Measurements from ENCODE around the gene UPK1A. TPM values are rescaled to one million over a fixed set of nuclear protein-coding genes. Genes with fewer than 3 reads are reported as not detected.

Gene UPK1A
- total RNA-seq, 1 experiment from 2014 or later, result 1.6 TPM

DNA sequence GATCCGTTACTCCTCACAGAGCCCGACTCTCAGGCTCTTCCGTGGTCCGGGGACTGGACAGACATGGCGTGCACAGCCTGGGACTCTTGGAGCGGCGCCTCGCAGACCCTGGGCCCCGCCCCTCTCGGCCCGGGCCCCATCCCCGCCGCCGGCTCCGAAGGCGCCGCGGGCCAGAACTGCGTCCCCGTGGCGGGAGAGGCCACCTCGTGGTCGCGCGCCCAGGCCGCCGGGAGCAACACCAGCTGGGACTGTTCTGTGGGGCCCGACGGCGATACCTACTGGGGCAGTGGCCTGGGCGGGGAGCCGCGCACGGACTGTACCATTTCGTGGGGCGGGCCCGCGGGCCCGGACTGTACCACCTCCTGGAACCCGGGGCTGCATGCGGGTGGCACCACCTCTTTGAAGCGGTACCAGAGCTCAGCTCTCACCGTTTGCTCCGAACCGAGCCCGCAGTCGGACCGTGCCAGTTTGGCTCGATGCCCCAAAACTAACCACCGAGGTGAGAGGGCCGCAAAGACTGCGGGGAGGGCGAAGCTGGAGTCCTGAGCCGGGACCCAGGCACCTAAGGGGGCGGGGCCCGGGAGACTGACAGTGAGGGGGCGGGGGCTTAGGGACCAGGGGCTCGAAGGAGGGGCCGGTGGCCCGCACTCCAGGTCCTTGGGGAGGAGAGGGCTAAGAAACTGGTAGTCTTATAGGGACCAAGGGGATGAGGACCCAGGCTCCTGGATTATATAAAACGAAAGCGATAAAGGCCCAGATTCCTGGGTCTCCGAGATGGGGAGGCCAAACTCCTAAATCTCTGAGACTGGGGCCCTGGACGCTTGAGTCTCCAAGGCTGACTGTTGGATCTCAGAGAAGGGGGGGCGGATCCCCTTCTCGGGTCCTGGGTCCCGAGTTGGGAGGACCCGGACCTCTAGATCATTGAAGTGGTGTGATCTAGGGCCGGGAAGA is 22.8 kb upstream of the UPK1A start (continued):
- TF ChIP-seq, protein P1, sequence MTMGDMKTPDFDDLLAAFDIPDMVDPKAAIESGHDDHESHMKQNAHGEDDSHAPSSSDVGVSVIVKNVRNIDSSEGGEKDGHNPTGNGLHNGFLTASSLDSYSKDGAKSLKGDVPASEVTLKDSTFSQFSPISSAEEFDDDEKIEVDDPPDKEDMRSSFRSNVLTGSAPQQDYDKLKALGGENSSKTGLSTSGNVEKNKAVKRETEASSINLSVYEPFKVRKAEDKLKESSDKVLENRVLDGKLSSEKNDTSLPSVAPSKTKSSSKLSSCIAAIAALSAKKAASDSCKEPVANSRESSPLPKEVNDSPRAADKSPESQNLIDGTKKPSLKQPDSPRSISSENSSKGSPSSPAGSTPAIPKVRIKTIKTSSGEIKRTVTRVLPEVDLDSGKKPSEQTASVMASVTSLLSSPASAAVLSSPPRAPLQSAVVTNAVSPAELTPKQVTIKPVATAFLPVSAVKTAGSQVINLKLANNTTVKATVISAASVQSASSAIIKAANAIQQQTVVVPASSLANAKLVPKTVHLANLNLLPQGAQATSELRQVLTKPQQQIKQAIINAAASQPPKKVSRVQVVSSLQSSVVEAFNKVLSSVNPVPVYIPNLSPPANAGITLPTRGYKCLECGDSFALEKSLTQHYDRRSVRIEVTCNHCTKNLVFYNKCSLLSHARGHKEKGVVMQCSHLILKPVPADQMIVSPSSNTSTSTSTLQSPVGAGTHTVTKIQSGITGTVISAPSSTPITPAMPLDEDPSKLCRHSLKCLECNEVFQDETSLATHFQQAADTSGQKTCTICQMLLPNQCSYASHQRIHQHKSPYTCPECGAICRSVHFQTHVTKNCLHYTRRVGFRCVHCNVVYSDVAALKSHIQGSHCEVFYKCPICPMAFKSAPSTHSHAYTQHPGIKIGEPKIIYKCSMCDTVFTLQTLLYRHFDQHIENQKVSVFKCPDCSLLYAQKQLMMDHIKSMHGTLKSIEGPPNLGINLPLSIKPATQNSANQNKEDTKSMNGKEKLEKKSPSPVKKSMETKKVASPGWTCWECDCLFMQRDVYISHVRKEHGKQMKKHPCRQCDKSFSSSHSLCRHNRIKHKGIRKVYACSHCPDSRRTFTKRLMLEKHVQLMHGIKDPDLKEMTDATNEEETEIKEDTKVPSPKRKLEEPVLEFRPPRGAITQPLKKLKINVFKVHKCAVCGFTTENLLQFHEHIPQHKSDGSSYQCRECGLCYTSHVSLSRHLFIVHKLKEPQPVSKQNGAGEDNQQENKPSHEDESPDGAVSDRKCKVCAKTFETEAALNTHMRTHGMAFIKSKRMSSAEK (CRISPR knock-in tag; IDR thresholded peaks at IDR 0.05; ENCODE audit: borderline replicate concordance), result no peak
- TF ChIP-seq TEAD4 (CRISPR knock-in tag; IDR thresholded peaks at IDR 0.05) (no peak), JAZF1 (CRISPR knock-in tag; IDR thresholded peaks at IDR 0.05) (no peak), ZBTB43 (CRISPR knock-in tag; IDR thresholded peaks at IDR 0.05) (no peak; the same call in 1 of the 2 replicates), ATF1 (CRISPR knock-in tag; IDR thresholded peaks at IDR 0.05) (no peak), ATF3 (CRISPR knock-in tag; conservative IDR thresholded peaks at IDR 0.05) (no peak), USF1 (CRISPR knock-in tag; IDR thresholded peaks at IDR 0.05) (no peak), IRF2 (CRISPR knock-in tag; IDR thresholded peaks at IDR 0.05; ENCODE audit: borderline replicate concordance, low read depth) (no peak), USF2 (CRISPR knock-in tag; IDR thresholded peaks at IDR 0.05) (no peak), TP53 (CRISPR knock-in tag; IDR thresholded peaks at IDR 0.05) (no peak), NR1H2 (CRISPR knock-in tag; IDR thresholded peaks at IDR 0.05) (no peak)
- TF ChIP-seq, protein P2, sequence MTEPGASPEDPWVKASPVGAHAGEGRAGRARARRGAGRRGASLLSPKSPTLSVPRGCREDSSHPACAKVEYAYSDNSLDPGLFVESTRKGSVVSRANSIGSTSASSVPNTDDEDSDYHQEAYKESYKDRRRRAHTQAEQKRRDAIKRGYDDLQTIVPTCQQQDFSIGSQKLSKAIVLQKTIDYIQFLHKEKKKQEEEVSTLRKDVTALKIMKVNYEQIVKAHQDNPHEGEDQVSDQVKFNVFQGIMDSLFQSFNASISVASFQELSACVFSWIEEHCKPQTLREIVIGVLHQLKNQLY (CRISPR knock-in tag; IDR thresholded peaks at IDR 0.05), result no peak
- TF ChIP-seq, protein P3, sequence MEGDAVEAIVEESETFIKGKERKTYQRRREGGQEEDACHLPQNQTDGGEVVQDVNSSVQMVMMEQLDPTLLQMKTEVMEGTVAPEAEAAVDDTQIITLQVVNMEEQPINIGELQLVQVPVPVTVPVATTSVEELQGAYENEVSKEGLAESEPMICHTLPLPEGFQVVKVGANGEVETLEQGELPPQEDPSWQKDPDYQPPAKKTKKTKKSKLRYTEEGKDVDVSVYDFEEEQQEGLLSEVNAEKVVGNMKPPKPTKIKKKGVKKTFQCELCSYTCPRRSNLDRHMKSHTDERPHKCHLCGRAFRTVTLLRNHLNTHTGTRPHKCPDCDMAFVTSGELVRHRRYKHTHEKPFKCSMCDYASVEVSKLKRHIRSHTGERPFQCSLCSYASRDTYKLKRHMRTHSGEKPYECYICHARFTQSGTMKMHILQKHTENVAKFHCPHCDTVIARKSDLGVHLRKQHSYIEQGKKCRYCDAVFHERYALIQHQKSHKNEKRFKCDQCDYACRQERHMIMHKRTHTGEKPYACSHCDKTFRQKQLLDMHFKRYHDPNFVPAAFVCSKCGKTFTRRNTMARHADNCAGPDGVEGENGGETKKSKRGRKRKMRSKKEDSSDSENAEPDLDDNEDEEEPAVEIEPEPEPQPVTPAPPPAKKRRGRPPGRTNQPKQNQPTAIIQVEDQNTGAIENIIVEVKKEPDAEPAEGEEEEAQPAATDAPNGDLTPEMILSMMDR (IDR thresholded peaks at IDR 0.05), result no peak
- TF ChIP-seq, protein P4, sequence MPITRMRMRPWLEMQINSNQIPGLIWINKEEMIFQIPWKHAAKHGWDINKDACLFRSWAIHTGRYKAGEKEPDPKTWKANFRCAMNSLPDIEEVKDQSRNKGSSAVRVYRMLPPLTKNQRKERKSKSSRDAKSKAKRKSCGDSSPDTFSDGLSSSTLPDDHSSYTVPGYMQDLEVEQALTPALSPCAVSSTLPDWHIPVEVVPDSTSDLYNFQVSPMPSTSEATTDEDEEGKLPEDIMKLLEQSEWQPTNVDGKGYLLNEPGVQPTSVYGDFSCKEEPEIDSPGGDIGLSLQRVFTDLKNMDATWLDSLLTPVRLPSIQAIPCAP (CRISPR knock-in tag; IDR thresholded peaks at IDR 0.05), result no peak
- TF ChIP-seq, protein P5, sequence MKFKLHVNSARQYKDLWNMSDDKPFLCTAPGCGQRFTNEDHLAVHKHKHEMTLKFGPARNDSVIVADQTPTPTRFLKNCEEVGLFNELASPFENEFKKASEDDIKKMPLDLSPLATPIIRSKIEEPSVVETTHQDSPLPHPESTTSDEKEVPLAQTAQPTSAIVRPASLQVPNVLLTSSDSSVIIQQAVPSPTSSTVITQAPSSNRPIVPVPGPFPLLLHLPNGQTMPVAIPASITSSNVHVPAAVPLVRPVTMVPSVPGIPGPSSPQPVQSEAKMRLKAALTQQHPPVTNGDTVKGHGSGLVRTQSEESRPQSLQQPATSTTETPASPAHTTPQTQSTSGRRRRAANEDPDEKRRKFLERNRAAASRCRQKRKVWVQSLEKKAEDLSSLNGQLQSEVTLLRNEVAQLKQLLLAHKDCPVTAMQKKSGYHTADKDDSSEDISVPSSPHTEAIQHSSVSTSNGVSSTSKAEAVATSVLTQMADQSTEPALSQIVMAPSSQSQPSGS (CRISPR knock-in tag; IDR thresholded peaks at IDR 0.05; ENCODE audit: borderline replicate concordance, low read depth), result no peak
- TF ChIP-seq, protein P6, sequence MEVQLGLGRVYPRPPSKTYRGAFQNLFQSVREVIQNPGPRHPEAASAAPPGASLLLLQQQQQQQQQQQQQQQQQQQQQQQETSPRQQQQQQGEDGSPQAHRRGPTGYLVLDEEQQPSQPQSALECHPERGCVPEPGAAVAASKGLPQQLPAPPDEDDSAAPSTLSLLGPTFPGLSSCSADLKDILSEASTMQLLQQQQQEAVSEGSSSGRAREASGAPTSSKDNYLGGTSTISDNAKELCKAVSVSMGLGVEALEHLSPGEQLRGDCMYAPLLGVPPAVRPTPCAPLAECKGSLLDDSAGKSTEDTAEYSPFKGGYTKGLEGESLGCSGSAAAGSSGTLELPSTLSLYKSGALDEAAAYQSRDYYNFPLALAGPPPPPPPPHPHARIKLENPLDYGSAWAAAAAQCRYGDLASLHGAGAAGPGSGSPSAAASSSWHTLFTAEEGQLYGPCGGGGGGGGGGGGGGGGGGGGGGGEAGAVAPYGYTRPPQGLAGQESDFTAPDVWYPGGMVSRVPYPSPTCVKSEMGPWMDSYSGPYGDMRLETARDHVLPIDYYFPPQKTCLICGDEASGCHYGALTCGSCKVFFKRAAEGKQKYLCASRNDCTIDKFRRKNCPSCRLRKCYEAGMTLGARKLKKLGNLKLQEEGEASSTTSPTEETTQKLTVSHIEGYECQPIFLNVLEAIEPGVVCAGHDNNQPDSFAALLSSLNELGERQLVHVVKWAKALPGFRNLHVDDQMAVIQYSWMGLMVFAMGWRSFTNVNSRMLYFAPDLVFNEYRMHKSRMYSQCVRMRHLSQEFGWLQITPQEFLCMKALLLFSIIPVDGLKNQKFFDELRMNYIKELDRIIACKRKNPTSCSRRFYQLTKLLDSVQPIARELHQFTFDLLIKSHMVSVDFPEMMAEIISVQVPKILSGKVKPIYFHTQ (CRISPR knock-in tag; IDR thresholded peaks at IDR 0.05), result no peak
- TF ChIP-seq, protein P7, sequence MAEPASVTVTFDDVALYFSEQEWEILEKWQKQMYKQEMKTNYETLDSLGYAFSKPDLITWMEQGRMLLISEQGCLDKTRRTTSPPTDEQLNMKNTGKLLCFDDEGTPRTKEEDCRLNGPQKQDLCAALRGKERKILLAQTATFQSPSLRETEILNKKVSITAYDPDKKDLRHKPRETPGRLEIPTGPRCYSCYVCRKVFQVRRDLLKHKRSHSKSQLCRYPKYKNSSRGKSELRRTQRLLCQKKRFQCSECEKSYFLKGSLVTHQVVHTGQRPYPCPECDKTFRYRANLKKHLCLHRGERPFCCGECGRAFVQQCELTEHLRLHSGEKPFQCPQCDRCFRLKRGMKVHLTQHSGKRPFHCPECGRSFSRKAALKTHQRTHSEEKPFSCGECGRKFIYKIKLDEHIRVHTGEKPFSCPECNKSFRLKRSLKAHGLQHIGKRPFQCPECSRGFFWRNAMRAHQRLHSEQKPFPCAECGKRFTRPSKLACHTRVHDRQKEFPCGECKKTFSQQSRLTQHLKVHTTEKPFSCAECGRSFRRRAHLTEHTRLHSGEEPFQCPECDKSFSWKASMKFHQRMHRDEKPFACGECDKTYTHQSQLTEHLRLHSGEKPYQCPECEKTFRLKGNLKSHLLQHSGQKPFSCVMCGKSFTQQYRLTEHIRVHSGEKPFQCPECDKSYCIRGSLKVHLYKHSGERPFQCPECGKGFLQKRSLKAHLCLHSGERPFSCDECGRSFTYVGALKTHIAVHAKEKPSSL (CRISPR knock-in tag; conservative IDR thresholded peaks at IDR 0.05), result no peak
